ENCODE measurements around the gene HIVEP3. TPM values are rescaled to one million over a fixed set of nuclear protein-coding genes. Genes with fewer than 3 reads are reported as not detected.

The HIVEP3 gene
- total and polyA plus RNA-seq, 4 experiments from 2014 or later: 8.2 to 12.8 (median 10.8) TPM

GRCh38 chr1:41465741-41466140 is 453.0 kb downstream of the HIVEP3 start:
- no peak overlapping the region for H3K27ac Mint-ChIP-seq
- Histone ChIP-seq H3K9me3 (ENCODE audit: control insufficient read depth in 1 of 2, low read length in 2 of 2) (no peaks in the 10 kb centered on the region), H3K4me1 (ENCODE audit: insufficient read depth, low read length) (no peaks in the 10 kb centered on the region), H3K27me3 (ENCODE audit: insufficient read depth, low read length) (no peaks in the 10 kb centered on the region), H3K4me3 (ENCODE audit: low read length in 2 of 2) (no peak overlapping the region), H3K27ac (ENCODE audit: low read depth, low read length) (no peak overlapping the region), H3K36me3 (ENCODE audit: insufficient read depth, low read length) (no peaks in the 10 kb centered on the region)
- no peaks in the 10 kb centered on the region for H3K36me3 Mint-ChIP-seq
- H3K4me3 Mint-ChIP-seq: no peak overlapping the region
- POLR2A ChIA-PET (ENCODE audit: partially characterized antibody): no interaction called here
- H3K27me3 Mint-ChIP-seq: peaks cover 2 to 4% of the 10 kb centered on the region in 2 donors
- no peaks in the 10 kb centered on the region for H3K4me1 Mint-ChIP-seq
- CTCF ChIA-PET (ENCODE audit: partially characterized antibody): no interaction called here
- intact Hi-C loops (cut with micrococcal nuclease): no loop called here
- DNase-seq: no peak
- no peaks in the 10 kb centered on the region for H3K9me3 Mint-ChIP-seq

GRCh38 chr1:41464885-41465284 is 453.8 kb downstream of the HIVEP3 start:
- no peaks in the 10 kb centered on the region for H3K4me1 Mint-ChIP-seq
- H3K36me3 Mint-ChIP-seq: no peaks in the 10 kb centered on the region
- DNase-seq: no peak
- ChIA-PET POLR2A (ENCODE audit: partially characterized antibody) (no interaction called here), CTCF (ENCODE audit: partially characterized antibody) (interaction anchor here (1.1 kb wide), 1 partner anchor 8 kb away, joined by 4 read pairs; no protein-coding TSS in a partner anchor)
- H3K4me3 Mint-ChIP-seq: no peak overlapping the region
- H3K9me3 Mint-ChIP-seq: no peaks in the 10 kb centered on the region
- no peaks in the 10 kb centered on the region for H3K4me1 ChIP-seq (ENCODE audit: insufficient read depth, low read length)
- H3K9me3 ChIP-seq (ENCODE audit: control insufficient read depth in 1 of 2, low read length in 2 of 2): no peaks in the 10 kb centered on the region
- H3K4me3 ChIP-seq (ENCODE audit: low read length in 2 of 2): no peak overlapping the region
- no peak overlapping the region for H3K27ac ChIP-seq (ENCODE audit: low read depth, low read length)
- peaks cover 2% of the 10 kb centered on the region in 2 donors for H3K27me3 Mint-ChIP-seq
- H3K27me3 ChIP-seq (ENCODE audit: insufficient read depth, low read length): no peaks in the 10 kb centered on the region
- H3K27ac Mint-ChIP-seq: no peak overlapping the region
- no peaks in the 10 kb centered on the region for H3K36me3 ChIP-seq (ENCODE audit: insufficient read depth, low read length)
- intact Hi-C loops (cut with micrococcal nuclease): no loop called here

GRCh38 chr1:41463516-41463915 is 455.2 kb downstream of the HIVEP3 start:
- H3K27ac Mint-ChIP-seq: no peak overlapping the region
- H3K36me3 Mint-ChIP-seq: no peaks in the 10 kb centered on the region
- no peaks in the 10 kb centered on the region for H3K4me1 Mint-ChIP-seq
- ChIA-PET POLR2A (ENCODE audit: partially characterized antibody) (no interaction called here), CTCF (ENCODE audit: partially characterized antibody) (no interaction called here)
- Histone ChIP-seq H3K9me3 (ENCODE audit: control insufficient read depth in 1 of 2, low read length in 2 of 2) (no peaks in the 10 kb centered on the region), H3K4me1 (ENCODE audit: insufficient read depth, low read length) (no peaks in the 10 kb centered on the region), H3K27me3 (ENCODE audit: insufficient read depth, low read length) (no peaks in the 10 kb centered on the region), H3K4me3 (ENCODE audit: low read length in 2 of 2) (no peak overlapping the region), H3K27ac (ENCODE audit: low read depth, low read length) (no peak overlapping the region), H3K36me3 (ENCODE audit: insufficient read depth, low read length) (no peaks in the 10 kb centered on the region)
- peaks cover 0 to 10% of the 10 kb centered on the region in 2 donors for H3K27me3 Mint-ChIP-seq
- H3K9me3 Mint-ChIP-seq: no peaks in the 10 kb centered on the region
- no peak for DNase-seq
- H3K4me3 Mint-ChIP-seq: no peak overlapping the region
- intact Hi-C loops (cut with micrococcal nuclease): no loop called here

GRCh38 chr1:41462680-41463004 is 456.1 kb downstream of the HIVEP3 start:
- H3K27ac Mint-ChIP-seq: no peak overlapping the region
- intact Hi-C loops (cut with micrococcal nuclease): no loop called here
- Histone ChIP-seq H3K4me3 (ENCODE audit: low read length in 2 of 2) (no peak overlapping the region), H3K27ac (ENCODE audit: low read depth, low read length) (no peak overlapping the region), H3K36me3 (ENCODE audit: insufficient read depth, low read length) (no peaks in the 10 kb centered on the region), H3K27me3 (ENCODE audit: insufficient read depth, low read length) (no peaks in the 10 kb centered on the region), H3K9me3 (ENCODE audit: control insufficient read depth in 1 of 2, low read length in 2 of 2) (no peaks in the 10 kb centered on the region), H3K4me1 (ENCODE audit: insufficient read depth, low read length) (no peaks in the 10 kb centered on the region)
- ChIA-PET CTCF (ENCODE audit: partially characterized antibody) (no interaction called here), POLR2A (ENCODE audit: partially characterized antibody) (no interaction called here)
- no peaks in the 10 kb centered on the region for H3K9me3 Mint-ChIP-seq
- peaks cover 0 to 11% of the 10 kb centered on the region in 2 donors for H3K27me3 Mint-ChIP-seq
- DNase-seq: no peak
- H3K4me1 Mint-ChIP-seq: no peaks in the 10 kb centered on the region
- no peaks in the 10 kb centered on the region for H3K36me3 Mint-ChIP-seq
- H3K4me3 Mint-ChIP-seq: no peak overlapping the region

- intact Hi-C loops (cut with micrococcal nuclease): no loop called here
- H3K27me3 Mint-ChIP-seq: peaks cover 0 to 11% of the 10 kb centered on the region in 2 donors
- no peaks in the 10 kb centered on the region for H3K9me3 ChIP-seq (ENCODE audit: control insufficient read depth in 1 of 2, low read length in 2 of 2)
- H3K4me3 Mint-ChIP-seq: no peak overlapping the region
- DNase-seq: no peak
- H3K36me3 Mint-ChIP-seq: no peaks in the 10 kb centered on the region
- H3K27ac Mint-ChIP-seq: no peak overlapping the region
- H3K36me3 ChIP-seq (ENCODE audit: insufficient read depth, low read length): no peaks in the 10 kb centered on the region
- ChIA-PET POLR2A (ENCODE audit: partially characterized antibody) (no interaction called here), CTCF (ENCODE audit: partially characterized antibody) (no interaction called here)
- H3K4me1 Mint-ChIP-seq: no peaks in the 10 kb centered on the region
- H3K9me3 Mint-ChIP-seq: no peaks in the 10 kb centered on the region
- no peak overlapping the region for H3K4me3 ChIP-seq (ENCODE audit: low read length in 2 of 2)
- H3K4me1 ChIP-seq (ENCODE audit: insufficient read depth, low read length): no peaks in the 10 kb centered on the region
- H3K27me3 ChIP-seq (ENCODE audit: insufficient read depth, low read length): no peaks in the 10 kb centered on the region
- no peak overlapping the region for H3K27ac ChIP-seq (ENCODE audit: low read depth, low read length)
These were observed 456.7 kb downstream of the HIVEP3 start for GRCh38 chr1:41461790-41462679.

- CTCF ChIA-PET (ENCODE audit: partially characterized antibody): no interaction called here
- no peak overlapping the region for H3K4me3 ChIP-seq (ENCODE audit: low read length in 2 of 2)
- POLR2A ChIA-PET (ENCODE audit: partially characterized antibody): no interaction called here
- Mint-ChIP-seq H3K36me3 (no peaks in the 10 kb centered on the region), H3K27ac (no peak overlapping the region), H3K27me3 (peaks cover 0 to 9% of the 10 kb centered on the region in 2 donors), H3K4me3 (no peak overlapping the region), H3K4me1 (no peaks in the 10 kb centered on the region), H3K9me3 (no peaks in the 10 kb centered on the region)
- intact Hi-C loops (cut with micrococcal nuclease): no loop called here
- H3K27me3 ChIP-seq (ENCODE audit: insufficient read depth, low read length): no peaks in the 10 kb centered on the region
- no peaks in the 10 kb centered on the region for H3K9me3 ChIP-seq (ENCODE audit: control insufficient read depth in 1 of 2, low read length in 2 of 2)
- no peak overlapping the region for H3K27ac ChIP-seq (ENCODE audit: low read depth, low read length)
- no peak for DNase-seq
- no peaks in the 10 kb centered on the region for H3K4me1 ChIP-seq (ENCODE audit: insufficient read depth, low read length)
- H3K36me3 ChIP-seq (ENCODE audit: insufficient read depth, low read length): no peaks in the 10 kb centered on the region
These were observed 461.7 kb downstream of the HIVEP3 start for GRCh38 chr1:41456847-41457540.
